Measurements from ENCODE around the gene TCP11L1.

The TCP11L1 gene

GRCh38 chr11:33021501-33021900 lies 17.9 kb upstream of the TCP11L1 start (continued):
- TF ChIP-seq ZNF791 (tag by site-specific recombination; IDR thresholded peaks at IDR 0.05): no peak

- POLR2A ChIA-PET: no interaction called here
- H3K4me3 ChIP-seq (ENCODE audit: low read depth, low read length): no peak overlapping the region
- H3K9me3 ChIP-seq (ENCODE audit: control insufficient read depth, insufficient read depth, low read depth, low read length): no peaks in the 10 kb centered on the region
- peak; percentile 42; the same call in 1 of the 2 replicates for TF ChIP-seq PRDM6 (tag by site-specific recombination; IDR thresholded peaks at IDR 0.05)
- no peak for TF ChIP-seq ZNF561 (tag by site-specific recombination; IDR thresholded peaks at IDR 0.05; ENCODE audit: borderline replicate concordance)
- H3K4me1 ChIP-seq (ENCODE audit: control insufficient read depth, insufficient read depth, low read length): no peaks in the 10 kb centered on the region
- CTCF ChIA-PET: interaction anchor here (0.7 to 1.1 kb wide), 3 partner anchors 11 to 47 kb away, joined by 3 read pairs; no protein-coding TSS in a partner anchor
- no peak overlapping the region for H3K27ac ChIP-seq (ENCODE audit: extremely low read depth, low read depth, low read length)
- H3K36me3 ChIP-seq (ENCODE audit: control insufficient read depth in 2 of 2, insufficient read depth in 1 of 2, low read length in 2 of 2): peaks cover 0 to 4% of the 10 kb centered on the region in 2 experiments; a peak in 1 of 3 replicates
Measured at GRCh38 chr11:33021937-33022336, 17.4 kb upstream of the TCP11L1 start.

- TF ChIP-seq ZSCAN4 (tag by site-specific recombination; IDR thresholded peaks at IDR 0.05) (no peak), ZNF664 (tag by site-specific recombination; IDR thresholded peaks at IDR 0.05) (peak; percentile 93)
- Histone ChIP-seq H3K9me3 (ENCODE audit: control insufficient read depth, insufficient read depth, low read depth, low read length) (no peaks in the 10 kb centered on the region), H3K4me3 (ENCODE audit: low read depth, low read length) (no peak overlapping the region), H3K36me3 (ENCODE audit: control insufficient read depth in 2 of 2, insufficient read depth in 1 of 2, low read length in 2 of 2) (peaks cover 0 to 4% of the 10 kb centered on the region in 2 experiments; a peak in 1 of 3 replicates), H3K4me1 (ENCODE audit: control insufficient read depth, insufficient read depth, low read length) (no peaks in the 10 kb centered on the region), H3K27ac (ENCODE audit: extremely low read depth, low read depth, low read length) (no peak overlapping the region)
- CTCF ChIA-PET: interaction anchor here (0.5 to 1.6 kb wide), 4 partner anchors 9 to 865 kb away, joined by 3 to 10 read pairs (median 4); partner anchors contain the start of gene DEPDC7
- POLR2A ChIA-PET: interaction anchor here (0.6 to 0.8 kb wide), 2 partner anchors 9 to 13 kb away, joined by 3 to 7 read pairs; partner anchors contain the start of gene DEPDC7
Measured at GRCh38 chr11:33025339-33025722, 14.0 kb upstream of the TCP11L1 start.

GRCh38 chr11:33027233-33027632 lies 12.1 kb upstream of the TCP11L1 start:
- POLR2A ChIA-PET: interaction anchor here (1.6 kb wide), 1 partner anchor 11 kb away, joined by 6 read pairs; the partner anchor contains the start of gene DEPDC7
- CTCF ChIA-PET: interaction anchor here (0.6 to 0.9 kb wide), 2 partner anchors 11 to 13 kb away, joined by 3 read pairs; partner anchors contain the start of gene DEPDC7
- no peak for TF ChIP-seq ZFP69B (tag by site-specific recombination; IDR thresholded peaks at IDR 0.05)
- no peak for TF ChIP-seq ZNF362 (tag by site-specific recombination; IDR thresholded peaks at IDR 0.05)
- no peak for TF ChIP-seq MYNN (tag by site-specific recombination; IDR thresholded peaks at IDR 0.05; ENCODE audit: borderline replicate concordance)
- TF ChIP-seq ZNF621 (tag by site-specific recombination; IDR thresholded peaks at IDR 0.05): no peak
- no peak for TF ChIP-seq ZSCAN30 (tag by site-specific recombination; IDR thresholded peaks at IDR 0.05)
- TF ChIP-seq MEIS1 (CRISPR knock-in tag; IDR thresholded peaks at IDR 0.05; ENCODE audit: borderline replicate concordance): no peak
- no peak for TF ChIP-seq ZNF707 (tag by site-specific recombination; IDR thresholded peaks at IDR 0.05)
- no peak for TF ChIP-seq ZNF610 (tag by site-specific recombination; IDR thresholded peaks at IDR 0.05; ENCODE audit: borderline replicate concordance)
- no peak for TF ChIP-seq ZNF23 (tag by site-specific recombination; IDR thresholded peaks at IDR 0.05; ENCODE audit: borderline replicate concordance)
- no peak for TF ChIP-seq YY1 (tag by site-specific recombination; IDR thresholded peaks at IDR 0.05)
- TF ChIP-seq PRDM6 (tag by site-specific recombination; IDR thresholded peaks at IDR 0.05): no peak
- no peak for TF ChIP-seq ZNF791 (tag by site-specific recombination; IDR thresholded peaks at IDR 0.05)
- no peak for TF ChIP-seq ZNF214 (tag by site-specific recombination; IDR thresholded peaks at IDR 0.05; ENCODE audit: borderline replicate concordance)
- no peak for TF ChIP-seq ZNF280D (tag by site-specific recombination; IDR thresholded peaks at IDR 0.05)

More at GRCh38 chr11:33027233-33027632, 12.1 kb upstream of the TCP11L1 start:
- Histone ChIP-seq H3K4me1 (ENCODE audit: control insufficient read depth, insufficient read depth, low read length) (no peaks in the 10 kb centered on the region), H3K9me3 (ENCODE audit: control insufficient read depth, insufficient read depth, low read depth, low read length) (no peaks in the 10 kb centered on the region), H3K27ac (ENCODE audit: extremely low read depth, low read depth, low read length) (no peak overlapping the region), H3K4me3 (ENCODE audit: low read depth, low read length) (no peak overlapping the region), H3K36me3 (ENCODE audit: control insufficient read depth in 2 of 2, insufficient read depth in 1 of 2, low read length in 2 of 2) (peaks cover 0 to 16% of the 10 kb centered on the region in 2 experiments; a peak in 1 of 3 replicates)
